HG03354 (cell line): ENCODE measurements around the gene USP19.

Experiments used
- ATAC-seq: cut with Tn5 transposase; IDR thresholded peaks from one replicate; pipeline ENCODE4 v1.9.1; 2021; ENCODE audit warnings: mild to moderate bottlenecking; ENCODE audit not compliant: unreplicated experiment, poor library complexity, severe bottlenecking

The USP19 gene

GRCh38 chr3:49104427-49105291 lies 16.0 kb downstream of the USP19 start, which contains the start of gene QARS1:
TSS of gene QARS1 (minus strand) at chr3:49104757. CDS start at chr3:49104733, 24 bp downstream.
- peak; percentile 94 for ATAC-seq

- no peak for ATAC-seq
Observed at GRCh38 chr3:49104052-49104426, 16.6 kb downstream of the USP19 start.

GRCh38 chr3:49100046-49100615 lies 20.5 kb downstream of the USP19 start:
- no peak for ATAC-seq

GRCh38 chr3:49098910-49099630 lies 21.6 kb downstream of the USP19 start:
- ATAC-seq, result no peak

- ATAC-seq, result no peak
Observed at GRCh38 chr3:49098429-49098828, 22.2 kb downstream of the USP19 start.

- ATAC-seq, result peak; percentile 80
Observed at GRCh38 chr3:49093853-49094767, 26.5 kb downstream of the USP19 start, which contains the start of gene QRICH1. TSS of gene QRICH1 (minus strand) at chr3:49094071. CDS start at chr3:49077017, 17,054 bp downstream.

GRCh38 chr3:49092938-49093852 lies 27.4 kb downstream of the USP19 start:
- peak; percentile 44 for ATAC-seq

GRCh38 chr3:49081429-49081828 lies 39.2 kb downstream of the USP19 start:
- no peak for ATAC-seq

GRCh38 chr3:49079270-49079669 lies 41.4 kb downstream of the USP19 start:
- ATAC-seq, result no peak

- no peak for ATAC-seq
Observed at GRCh38 chr3:49076646-49077045, 44.0 kb downstream of the USP19 start.

- no peak for ATAC-seq
Observed at GRCh38 chr3:49076116-49076515, 44.5 kb downstream of the USP19 start.
